Aorta (tissue), 5 donors: ENCODE measurements around the gene DPF3. TPM values are rescaled to one million over a fixed set of nuclear protein-coding genes. Genes with fewer than 3 reads are reported as not detected.

Experiments used
- ATAC-seq: fragments of 200-7000 bp; cut with Tn5 transposase; one replicate; pipeline ENCODE4 v1.9.1; 2022; ENCODE audit warnings: moderate library complexity; ENCODE audit not compliant: low FRiP score
- DNase-seq, 2 donors: peaks; one replicate each; pipeline ENCODE4 v3.0.0-alpha.2; 2020
- H3K27ac ChIP-seq, 2 donors: one replicate each; pipeline ENCODE4 v1.5.1; 2013; ENCODE audit warnings: low read length in 2 of 2, mild to moderate bottlenecking in 2 of 2, moderate library complexity in 2 of 2, control low read depth in 1 of 2, inconsistent platforms in 1 of 2, low read depth in 1 of 2
- H3K27me3 ChIP-seq, 2 donors: one replicate each; pipeline ENCODE4 v1.6.1; 2013; ENCODE audit warnings: control low read depth in 1 of 2, low read length in 1 of 2, mild to moderate bottlenecking in 1 of 2, moderate library complexity in 1 of 2; ENCODE audit not compliant: insufficient read depth in 2 of 2, control insufficient read depth in 1 of 2
- H3K36me3 ChIP-seq, 2 donors: one replicate each; pipeline ENCODE4 v1.6.1; 2013; ENCODE audit warnings: control low read depth in 1 of 2, low read length in 1 of 2, mild to moderate bottlenecking in 1 of 2; ENCODE audit not compliant: insufficient read depth in 2 of 2, control insufficient read depth in 1 of 2
- H3K4me1 ChIP-seq, 2 donors: one replicate each; pipeline ENCODE4 v1.6.1; 2013; ENCODE audit warnings: low read length in 2 of 2, control low read depth in 1 of 2, mild to moderate bottlenecking in 1 of 2, moderate library complexity in 1 of 2; ENCODE audit not compliant: insufficient read depth in 2 of 2, control insufficient read depth in 1 of 2
- H3K4me3 ChIP-seq, 2 donors: one replicate each; pipeline ENCODE4 v1.5.1; 2013; ENCODE audit warnings: low read length in 2 of 2, control low read depth in 1 of 2, mild to moderate bottlenecking in 1 of 2
- H3K9me3 ChIP-seq: one replicate; pipeline ENCODE4 v1.6.1; 2013; ENCODE audit warnings: mild to moderate bottlenecking, low read length; ENCODE audit not compliant: control insufficient read depth
- WGBS, 2 donors: extraction: QIAGEN DNeasy Blood & Tissue Kit; methylation state at CpG; one replicate each; pipeline ENCODE4 v1.1.7; 2013; 5-methylcytosine and 5-hydroxymethylcytosine counted together
- intact Hi-C, 2 donors: fragments of 100-400 bp; cut with DNase I; formaldehyde crosslinking; loops; one replicate each; pipeline versions ENCODE4 v1.14.2 to v1.15.0; 2022
- polyA plus RNA-seq, 2 donors: library from polyadenylated mRNA; stranded (reverse); fragments of 200-250 nt; gene quantifications; one replicate each; pipeline ENCODE4 v1.2.3, GENCODE V29; 2013
- total RNA-seq, 2 donors: library from RNA; stranded (reverse); fragmentation: NEBNext Ultra II Directional; extraction: Animal tissue kit (Norgen Biotek cat#: 25700); gene quantifications; one replicate each; pipeline ENCODE4 v1.2.1, GENCODE V29; 2021
- donor health status: healthy with polysubstance abuse.
- donor health status: Bipolar disorder and iron deficiency.
- donor health status: DM: no; HTN: no; CAD: no.
- donor health status: DM: no; HTN: no; CAD: no.
- donor health status: DM: yes; HTN: yes; CAD: no.

The DPF3 gene
- total and polyA plus RNA-seq, 4 donors: 0.15 to 2.2 (median 0.70) TPM

DNA sequence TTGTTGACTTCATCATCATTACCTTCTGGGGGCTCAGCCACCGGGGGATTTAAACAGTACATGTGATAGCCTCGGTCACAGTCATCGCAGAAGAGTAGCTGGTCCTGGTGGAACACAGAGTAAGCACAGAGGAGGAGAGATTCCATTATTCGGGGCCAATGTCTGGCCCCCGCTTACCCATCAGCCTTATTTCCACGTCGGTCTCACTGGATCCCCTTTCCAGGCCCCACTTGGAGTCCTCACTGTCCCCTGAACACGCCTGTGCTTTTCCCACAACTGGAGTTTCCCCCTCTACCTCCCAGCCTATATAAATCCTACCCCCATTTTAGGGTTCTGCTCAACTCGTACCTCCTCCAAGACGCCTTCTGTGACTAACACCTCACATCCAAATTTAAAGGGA, 274.0 kb downstream of the DPF3 start:
- Histone ChIP-seq H3K36me3 (no peaks in the 10 kb centered on the region), H3K27ac (no peak overlapping the region), H3K4me3 (no peak overlapping the region), H3K27me3 (no peaks in the 10 kb centered on the region), H3K9me3 (no peaks in the 10 kb centered on the region), H3K4me1 (no peaks in the 10 kb centered on the region)
- DNase-seq: no peak
- WGBS, 2 donors: 96% methylated on average over 10 of the region's 10 CpGs
- intact Hi-C loops: no loop called here
- ATAC-seq: no peak

DNA sequence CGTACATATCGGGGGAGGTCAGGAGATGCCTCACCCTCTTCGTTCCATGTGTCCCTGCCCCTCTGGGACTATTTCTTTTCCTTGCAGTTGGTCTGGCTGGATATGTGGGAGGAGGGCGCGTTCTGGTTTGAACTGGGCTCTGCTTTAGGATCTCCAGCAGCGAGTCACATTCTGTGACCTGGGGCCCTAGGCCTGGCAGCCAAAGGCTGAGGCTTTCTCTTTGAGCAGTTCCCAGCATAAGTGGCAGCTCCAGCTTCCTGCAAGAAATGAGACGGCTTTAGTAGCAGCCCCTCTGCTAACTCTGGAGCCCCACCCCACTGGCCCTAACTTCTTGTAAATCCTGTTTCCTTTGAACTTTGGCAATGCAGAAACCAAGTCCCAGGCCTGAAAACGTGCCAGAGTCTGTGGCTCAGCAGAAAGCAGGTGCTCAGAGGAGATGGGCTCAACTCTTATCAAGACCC, 274.8 kb downstream of the DPF3 start:
- 91 to 93% methylated on average over 8 of the region's 8 CpGs for WGBS, 2 donors
- no peak overlapping the region for H3K27ac ChIP-seq
- H3K4me3 ChIP-seq: no peak overlapping the region
- no peaks in the 10 kb centered on the region for H3K4me1 ChIP-seq
- ATAC-seq: no peak
- no peaks in the 10 kb centered on the region for H3K27me3 ChIP-seq
- intact Hi-C loops: no loop called here
- H3K9me3 ChIP-seq: no peaks in the 10 kb centered on the region
- no peak for DNase-seq
- H3K36me3 ChIP-seq: no peaks in the 10 kb centered on the region

GRCh38 chr14:72618424-72618823, 275.5 kb downstream of the DPF3 start:
- ATAC-seq: no peak
- WGBS, 2 donors: 95 to 97% methylated on average over 7 of the region's 7 CpGs
- DNase-seq: no peak
- H3K4me1 ChIP-seq: no peaks in the 10 kb centered on the region
- intact Hi-C loops: no loop called here
- no peaks in the 10 kb centered on the region for H3K27me3 ChIP-seq
- no peaks in the 10 kb centered on the region for H3K36me3 ChIP-seq
- H3K27ac ChIP-seq: no peak overlapping the region
- H3K4me3 ChIP-seq: no peak overlapping the region
- no peaks in the 10 kb centered on the region for H3K9me3 ChIP-seq

DNA sequence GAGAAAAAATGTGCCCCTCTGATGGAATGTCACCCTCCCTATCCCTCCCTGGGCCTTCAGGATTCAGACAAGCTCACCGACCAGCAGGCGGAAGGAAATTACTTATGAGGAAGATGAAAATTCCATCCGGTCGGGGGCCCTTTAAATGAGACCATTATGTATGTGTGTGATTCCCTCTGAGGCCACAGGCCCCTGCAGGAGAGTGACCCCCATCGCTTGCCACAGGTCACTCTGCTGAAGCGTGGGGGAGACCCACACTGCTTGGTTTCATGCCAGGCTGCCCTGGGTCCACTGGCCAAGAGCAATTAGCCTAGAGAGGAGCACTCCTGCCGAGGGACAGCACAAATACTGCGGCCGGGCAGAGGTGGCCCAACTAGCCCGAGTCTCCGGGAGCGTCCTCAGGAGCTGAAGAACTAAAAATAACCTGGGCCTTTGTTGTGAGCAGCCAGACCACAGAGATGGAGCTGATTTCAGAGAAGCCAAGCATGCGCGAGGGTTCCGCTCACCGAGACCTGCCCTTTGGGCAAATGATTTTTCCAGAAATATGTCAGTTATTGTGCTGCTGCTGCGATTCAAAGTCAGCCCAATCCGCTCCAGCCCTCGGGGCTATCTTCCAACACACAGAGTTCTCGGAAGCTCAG, 276.4 kb downstream of the DPF3 start:
- H3K9me3 ChIP-seq: no peaks in the 10 kb centered on the region
- intact Hi-C loops: no loop called here
- H3K36me3 ChIP-seq: no peaks in the 10 kb centered on the region
- no peaks in the 10 kb centered on the region for H3K4me1 ChIP-seq
- H3K4me3 ChIP-seq: no peak overlapping the region
- DNase-seq: no peak
- peak; percentile 40 for ATAC-seq
- WGBS, 2 donors: 40 to 43% methylated on average over 20 of the region's 20 CpGs
- H3K27ac ChIP-seq: no peak overlapping the region
- no peaks in the 10 kb centered on the region for H3K27me3 ChIP-seq

GRCh38 chr14:72616811-72617210, 277.1 kb downstream of the DPF3 start:
- intact Hi-C loops: no loop called here
- no peak overlapping the region for H3K4me3 ChIP-seq
- H3K27me3 ChIP-seq: no peaks in the 10 kb centered on the region
- H3K9me3 ChIP-seq: no peaks in the 10 kb centered on the region
- no peak for ATAC-seq
- no peak overlapping the region for H3K27ac ChIP-seq
- 90 to 91% methylated on average over 7 of the region's 7 CpGs for WGBS, 2 donors
- H3K4me1 ChIP-seq: no peaks in the 10 kb centered on the region
- no peaks in the 10 kb centered on the region for H3K36me3 ChIP-seq
- no peak for DNase-seq

GRCh38 chr14:72616294-72616693, 277.6 kb downstream of the DPF3 start:
- Histone ChIP-seq H3K27me3 (no peaks in the 10 kb centered on the region), H3K4me3 (no peak overlapping the region), H3K36me3 (no peaks in the 10 kb centered on the region), H3K4me1 (no peaks in the 10 kb centered on the region), H3K27ac (no peak overlapping the region), H3K9me3 (no peaks in the 10 kb centered on the region)
- 43 to 55% methylated on average over 4 of the region's 4 CpGs for WGBS, 2 donors
- intact Hi-C loops: no loop called here
- DNase-seq: no peak
- no peak for ATAC-seq

- no peaks in the 10 kb centered on the region for H3K9me3 ChIP-seq
- ATAC-seq (no peak), DNase-seq (no peak)
- H3K4me3 ChIP-seq: no peak overlapping the region
- no peaks in the 10 kb centered on the region for H3K27me3 ChIP-seq
- H3K27ac ChIP-seq: no peak overlapping the region
- no peaks in the 10 kb centered on the region for H3K4me1 ChIP-seq
- no peaks in the 10 kb centered on the region for H3K36me3 ChIP-seq
- 53 to 60% methylated on average over 9 of the region's 9 CpGs for WGBS, 2 donors
- intact Hi-C loops: no loop called here
These were observed 278.3 kb downstream of the DPF3 start for GRCh38 chr14:72615451-72616121.

DNA sequence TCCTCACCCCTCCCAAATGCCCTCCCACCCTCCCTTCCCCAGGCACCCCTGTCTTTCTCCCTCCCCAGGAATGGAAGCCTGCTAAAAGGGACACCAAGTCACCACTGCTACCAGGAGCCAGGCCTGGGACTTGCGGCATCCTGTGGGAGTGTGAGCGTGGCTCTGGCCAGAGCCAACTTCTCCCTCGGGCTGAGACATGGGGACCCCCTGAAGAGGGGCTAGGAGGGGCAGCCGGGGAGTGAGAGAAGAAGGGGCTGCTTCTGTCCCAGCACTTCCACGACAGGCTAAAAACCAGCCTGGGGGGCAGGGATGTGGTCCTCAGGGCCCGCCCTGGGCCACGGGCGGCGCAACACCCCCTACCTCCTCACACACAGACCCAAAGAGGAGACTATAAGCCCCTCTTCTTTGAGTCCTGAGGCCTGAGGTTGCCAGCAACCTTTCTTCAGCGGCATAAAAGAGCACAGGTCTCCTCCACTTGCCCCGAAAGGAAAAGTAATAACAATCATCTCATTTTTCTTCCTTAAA, 278.9 kb downstream of the DPF3 start:
- intact Hi-C loops: no loop called here
- H3K27ac ChIP-seq: no peak overlapping the region
- DNase-seq (no peak), ATAC-seq (no peak)
- 87 to 91% methylated on average over 11 of the region's 11 CpGs for WGBS, 2 donors
- no peaks in the 10 kb centered on the region for H3K4me1 ChIP-seq
- H3K36me3 ChIP-seq: no peaks in the 10 kb centered on the region
- no peaks in the 10 kb centered on the region for H3K27me3 ChIP-seq
- H3K4me3 ChIP-seq: no peak overlapping the region
- no peaks in the 10 kb centered on the region for H3K9me3 ChIP-seq

- intact Hi-C loops: no loop called here
- Histone ChIP-seq H3K27me3 (no peaks in the 10 kb centered on the region), H3K4me1 (no peaks in the 10 kb centered on the region), H3K4me3 (no peak overlapping the region), H3K9me3 (no peaks in the 10 kb centered on the region), H3K36me3 (no peaks in the 10 kb centered on the region), H3K27ac (no peak overlapping the region)
- WGBS, 2 donors: 83 to 94% methylated on average over 3 of the region's 3 CpGs
- ATAC-seq (no peak), DNase-seq (no peak)
These were observed 279.5 kb downstream of the DPF3 start for GRCh38 chr14:72614365-72614764.
